Caco-2 (cell line): ENCODE data around the gene EME1. TPM values are rescaled to one million over a fixed set of nuclear protein-coding genes. Genes with fewer than 3 reads are reported as not detected.

ENCODE experiments used
- BruUV-seq: library from RNA; stranded (reverse); fragments of 400-500 nt; replicated peaks from 2 replicates; lab custom pipeline; 2021; lab: Mats Ljungman, UMichigan
- CTCF ChIA-PET: fragments of 300-600 bp; sonication (Branson Sonifier 250); formaldehyde crosslinking; loops from one replicate; lab custom pipeline; 2022; ENCODE audit warnings: antibody characterized with exemption; lab: Charles Lee
- POLR2A ChIA-PET: fragments of 300-600 bp; sonication (Branson Sonifier 250); formaldehyde crosslinking; loops from one replicate; lab custom pipeline; 2022; ENCODE audit warnings: antibody characterized with exemption; lab: Charles Lee
- DNase-seq, 2 experiments: peaks; one replicate each; pipeline versions ENCODE4 v3.0.0 to v3.0.0-alpha.2; 2020 to 2022
- H3K27me3 ChIP-seq: replicated peaks from 2 replicates; pipeline ENCODE4 v1.6.0; 2011; ENCODE audit warnings: low read length; ENCODE audit not compliant: control insufficient read depth, insufficient read depth
- H3K36me3 ChIP-seq: 2 replicates; pipeline ENCODE4 v1.5.1; 2011; ENCODE audit warnings: low read length; ENCODE audit not compliant: control insufficient read depth, insufficient read depth
- H3K4me1 ChIP-seq: fragments of 250-450 bp; sonication (Bioruptor Pico); 2 replicates; pipeline ENCODE4 v1.5.1; 2020; ENCODE audit warnings: mild to moderate bottlenecking
- H3K4me3 ChIP-seq: 2 replicates; pipeline ENCODE4 v1.5.1; 2011; ENCODE audit warnings: low read depth, mild to moderate bottlenecking, control low read depth, low read length
- H3K9me3 ChIP-seq: fragments of 250-450 bp; sonication (Bioruptor Pico); 2 replicates; pipeline ENCODE4 v1.5.1; 2020; ENCODE audit warnings: mild to moderate bottlenecking, moderate library complexity
- H3K27ac Mint-ChIP-seq: one replicate; pipeline ENCODE4 v1.8.0; 2022; ENCODE audit warnings: mixed read lengths; ENCODE audit not compliant: unreplicated experiment
- H3K27me3 Mint-ChIP-seq: one replicate; pipeline ENCODE4 v1.8.0; 2022; ENCODE audit warnings: mixed read lengths; ENCODE audit not compliant: insufficient read depth, unreplicated experiment
- H3K36me3 Mint-ChIP-seq: one replicate; pipeline ENCODE4 v1.8.0; 2022; ENCODE audit warnings: mild to moderate bottlenecking, mixed read lengths; ENCODE audit not compliant: insufficient read depth, unreplicated experiment
- H3K4me1 Mint-ChIP-seq: one replicate; pipeline ENCODE4 v1.8.0; 2022; ENCODE audit warnings: low read depth, mixed read lengths; ENCODE audit not compliant: unreplicated experiment
- H3K4me3 Mint-ChIP-seq: one replicate; pipeline ENCODE4 v1.8.0; 2022; ENCODE audit warnings: mild to moderate bottlenecking, moderate library complexity, mixed read lengths; ENCODE audit not compliant: unreplicated experiment
- H3K9me3 Mint-ChIP-seq: one replicate; pipeline ENCODE4 v1.8.0; 2022; ENCODE audit warnings: mixed read lengths; ENCODE audit not compliant: unreplicated experiment
- intact Hi-C: fragments of 100-400 bp; cut with micrococcal nuclease; formaldehyde crosslinking; loops from one replicate; pipeline ENCODE4 v1.10.0; 2022; ENCODE audit not compliant: unreplicated experiment
- total RNA-seq: library from RNA; stranded (reverse); gene quantifications from 2 replicates; pipeline ENCODE4 v1.2.3, GENCODE V29; 2022
- TF ChIP-seq, protein P1 (sequence below), 2 experiments: fragments of 200-600 bp in 1 of 2; IDR thresholded peaks; 1 replicate in 1 of 2; 2 replicates in 1 of 2; pipeline versions ENCODE4 v1.5.1 to v1.8.0; 2011 to 2022; ENCODE audit warnings: antibody characterized with exemption in 1 of 2, control low read depth in 1 of 2, inconsistent platforms in 1 of 2, low read depth in 1 of 2, low read length in 1 of 2, mild to moderate bottlenecking in 1 of 2, moderate library complexity in 1 of 2; ENCODE audit not compliant: insufficient read depth in 1 of 2, severe bottlenecking in 1 of 2, unreplicated experiment in 1 of 2

EME1 gene
- total RNA-seq, 1 experiment from 2014 or later: 48.5 TPM

DNA sequence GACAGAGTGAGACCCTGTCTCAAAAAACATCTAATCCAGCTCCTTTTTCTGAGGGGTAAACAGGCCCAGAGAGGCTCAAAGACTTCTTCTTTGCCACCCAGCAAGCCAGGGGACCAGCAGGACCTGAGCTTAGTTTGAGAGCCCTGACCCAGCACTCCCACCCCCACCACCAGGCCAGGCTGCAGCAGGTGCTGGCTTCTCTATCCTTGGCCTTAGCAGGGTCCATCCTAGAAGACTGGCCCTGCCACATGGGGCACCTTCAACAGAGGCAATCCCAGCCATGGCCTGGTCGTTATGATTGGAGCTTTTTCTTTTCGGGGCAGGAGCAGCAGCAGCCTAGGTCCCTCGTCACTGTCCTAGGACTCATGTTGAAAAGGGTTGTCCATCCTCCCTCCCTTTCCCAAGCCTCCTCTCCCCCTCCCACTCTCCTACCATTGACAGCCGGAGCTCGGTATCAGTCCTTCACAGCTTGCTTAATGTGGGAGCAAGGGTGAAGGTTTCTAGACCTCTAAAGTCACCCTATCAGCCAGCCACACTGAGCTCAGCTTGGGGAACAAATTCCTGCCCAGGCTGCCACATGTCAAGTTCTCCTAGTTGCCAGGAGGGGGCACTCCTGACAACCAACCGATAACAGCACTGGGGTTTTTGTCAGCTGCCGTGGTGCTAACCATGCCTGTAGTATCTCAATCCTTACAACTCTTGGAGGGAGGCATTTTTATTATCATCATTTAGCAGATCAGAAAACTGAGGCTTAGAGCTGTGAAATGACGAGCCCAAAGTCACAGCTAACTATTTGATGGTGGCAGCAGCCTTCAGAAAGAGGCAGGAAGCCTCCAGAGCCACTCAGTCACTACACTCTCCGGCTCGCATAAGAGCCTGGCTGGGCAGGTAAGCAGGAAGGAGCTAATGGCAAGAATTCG, 11.2 kb upstream of the EME1 start:
- Histone ChIP-seq H3K4me3 (no peak overlapping the region), H3K4me1 (no peaks in the 10 kb centered on the region; the same call in 1 of the 2 replicates), H3K27me3 (no peaks in the 10 kb centered on the region), H3K9me3 (no peaks in the 10 kb centered on the region), H3K36me3 (peaks cover 13% of the 10 kb centered on the region)
- H3K27me3 Mint-ChIP-seq: no peaks in the 10 kb centered on the region
- H3K27ac Mint-ChIP-seq: peak overlapping the region; percentile 23
- DNase-seq: peak; percentile 80 to 81
- H3K4me3 Mint-ChIP-seq: no peak overlapping the region
- ChIA-PET POLR2A (interaction anchor here (0.6 to 3.5 kb wide), 9 partner anchors 11 to 464 kb away, joined by 3 to 14 read pairs (median 3); partner anchors contain the start of genes EME1, LRRC59, MRPL27 and XYLT2), CTCF (interaction anchor here (0.5 to 4.8 kb wide), 29 partner anchors 7 to 999 kb away, joined by 3 to 65 read pairs (median 4); partner anchors contain the start of genes EME1, LRRC59, MRPL27 and RSAD1)
- peaks cover 73% of the 10 kb centered on the region for H3K36me3 Mint-ChIP-seq
- TF ChIP-seq, protein P1, sequence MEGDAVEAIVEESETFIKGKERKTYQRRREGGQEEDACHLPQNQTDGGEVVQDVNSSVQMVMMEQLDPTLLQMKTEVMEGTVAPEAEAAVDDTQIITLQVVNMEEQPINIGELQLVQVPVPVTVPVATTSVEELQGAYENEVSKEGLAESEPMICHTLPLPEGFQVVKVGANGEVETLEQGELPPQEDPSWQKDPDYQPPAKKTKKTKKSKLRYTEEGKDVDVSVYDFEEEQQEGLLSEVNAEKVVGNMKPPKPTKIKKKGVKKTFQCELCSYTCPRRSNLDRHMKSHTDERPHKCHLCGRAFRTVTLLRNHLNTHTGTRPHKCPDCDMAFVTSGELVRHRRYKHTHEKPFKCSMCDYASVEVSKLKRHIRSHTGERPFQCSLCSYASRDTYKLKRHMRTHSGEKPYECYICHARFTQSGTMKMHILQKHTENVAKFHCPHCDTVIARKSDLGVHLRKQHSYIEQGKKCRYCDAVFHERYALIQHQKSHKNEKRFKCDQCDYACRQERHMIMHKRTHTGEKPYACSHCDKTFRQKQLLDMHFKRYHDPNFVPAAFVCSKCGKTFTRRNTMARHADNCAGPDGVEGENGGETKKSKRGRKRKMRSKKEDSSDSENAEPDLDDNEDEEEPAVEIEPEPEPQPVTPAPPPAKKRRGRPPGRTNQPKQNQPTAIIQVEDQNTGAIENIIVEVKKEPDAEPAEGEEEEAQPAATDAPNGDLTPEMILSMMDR (IDR thresholded peaks at IDR 0.05; ENCODE audit: insufficient read depth in 1 of 2, low read depth in 1 of 2, low read length in 1 of 2, severe bottlenecking in 1 of 2, unreplicated experiment in 1 of 2): peak; percentile 97 to 98
- no TSS peak for BruUV-seq
- peaks cover 10% of the 10 kb centered on the region for H3K4me1 Mint-ChIP-seq
- intact Hi-C loops: loop anchor here (1.0 to 10.0 kb wide), 3 partner anchors 16 to 333 kb away; partner anchors contain the start of gene XYLT2
- no peaks in the 10 kb centered on the region for H3K9me3 Mint-ChIP-seq

DNA sequence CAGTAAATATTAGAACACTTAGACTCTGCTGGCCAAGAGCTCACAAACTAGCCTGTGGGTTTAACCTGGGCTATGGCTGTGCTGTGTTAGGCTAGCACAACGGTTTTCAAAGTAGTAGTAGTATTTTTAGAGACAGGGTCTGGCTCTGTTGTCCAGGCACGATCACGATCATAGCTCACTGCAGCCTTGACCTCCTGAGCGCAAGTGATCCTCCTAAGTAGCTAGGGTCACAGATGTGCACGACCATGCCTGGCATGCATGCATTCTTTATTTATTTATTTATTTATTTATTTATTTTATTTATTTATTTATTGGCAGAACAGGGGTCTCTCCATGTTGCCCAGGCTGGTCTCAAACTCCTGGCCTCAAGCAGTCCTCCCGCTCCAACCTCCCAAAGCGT, 10.4 kb upstream of the EME1 start:
- no TSS peak for BruUV-seq
- Mint-ChIP-seq H3K9me3 (no peaks in the 10 kb centered on the region), H3K36me3 (peaks cover 67% of the 10 kb centered on the region), H3K4me3 (no peak overlapping the region), H3K27me3 (no peaks in the 10 kb centered on the region), H3K4me1 (peaks cover 10% of the 10 kb centered on the region), H3K27ac (peak overlapping the region; percentile 23)
- Histone ChIP-seq H3K27me3 (no peaks in the 10 kb centered on the region), H3K36me3 (peaks cover 15% of the 10 kb centered on the region), H3K4me1 (no peaks in the 10 kb centered on the region; the same call in 1 of the 2 replicates), H3K9me3 (no peaks in the 10 kb centered on the region), H3K4me3 (no peak overlapping the region)
- peak in 1 of 2 experiments; percentile 35 for DNase-seq
- intact Hi-C loops: loop anchor here (1.0 to 10.0 kb wide), 3 partner anchors 16 to 332 kb away; partner anchors contain the start of gene XYLT2
- TF ChIP-seq, protein P1 (IDR thresholded peaks at IDR 0.05; ENCODE audit: insufficient read depth in 1 of 2, low read depth in 1 of 2, low read length in 1 of 2, severe bottlenecking in 1 of 2, unreplicated experiment in 1 of 2): no peak
- ChIA-PET CTCF (interaction anchor here (0.5 to 4.8 kb wide), 23 partner anchors 8 to 685 kb away, joined by 3 to 65 read pairs (median 5); partner anchors contain the start of genes EME1, LRRC59, MRPL27 and RSAD1), POLR2A (interaction anchor here (0.6 to 3.5 kb wide), 7 partner anchors 16 to 159 kb away, joined by 3 to 14 read pairs (median 3); partner anchors contain the start of genes LRRC59 and XYLT2)
